NCI-H69 (cell line): ENCODE measurements around the gene RHBDF2.

Experiments
- DNase-seq: peaks from one replicate; lab custom pipeline; 2025; lab: John Stamatoyannopoulos, UW

RHBDF2 gene

GRCh38 chr17:76480632-76481031 is 20.6 kb downstream of the RHBDF2 start:
- DNase-seq = no peak

GRCh38 chr17:76479515-76480060 is 21.6 kb downstream of the RHBDF2 start:
- no peak for DNase-seq

DNA sequence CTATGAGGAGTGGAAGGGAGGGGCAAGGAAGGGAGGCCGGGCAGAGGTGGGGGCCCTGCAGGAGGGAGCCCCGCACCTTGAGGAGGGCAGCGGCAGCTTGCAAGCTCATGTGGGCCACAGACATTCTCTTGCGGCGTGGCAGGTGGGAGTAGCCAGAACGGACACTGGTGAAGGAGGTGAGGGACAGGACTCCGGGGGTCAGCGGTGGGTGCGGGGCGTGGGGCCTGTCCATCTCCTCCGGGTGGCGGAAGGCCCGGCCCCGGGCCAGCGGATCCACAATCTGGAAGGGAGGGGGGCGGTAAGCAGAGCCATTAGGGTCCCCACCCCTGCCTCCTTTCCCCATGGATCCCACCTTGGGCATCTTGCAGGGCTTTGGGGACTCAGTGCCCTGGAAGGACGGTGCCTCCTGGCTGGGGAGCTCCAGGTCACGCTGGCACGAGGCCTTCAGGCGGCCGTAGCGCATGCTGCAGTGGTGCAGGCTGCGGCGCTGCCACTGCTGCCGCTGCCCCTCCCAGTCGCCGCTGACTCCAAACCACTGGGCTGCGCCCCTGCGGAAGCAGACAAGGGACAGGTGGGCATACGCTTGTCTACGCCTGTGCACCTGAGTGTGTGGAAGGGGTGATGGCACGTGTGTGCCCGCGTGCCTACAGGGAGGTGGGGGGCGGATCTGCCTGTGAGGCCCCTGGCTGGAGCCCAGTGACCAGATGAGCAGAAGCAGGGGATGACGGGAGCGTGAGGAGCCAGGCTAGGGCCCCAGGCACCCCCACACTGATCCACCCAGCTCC is 22.3 kb downstream of the RHBDF2 start:
- no peak for DNase-seq

- DNase-seq = no peak
These were observed 23.1 kb downstream of the RHBDF2 start for GRCh38 chr17:76478097-76478496.

GRCh38 chr17:76477576-76477975 is 23.6 kb downstream of the RHBDF2 start:
- no peak for DNase-seq

GRCh38 chr17:76476736-76477135 is 24.5 kb downstream of the RHBDF2 start:
- DNase-seq = no peak

DNA sequence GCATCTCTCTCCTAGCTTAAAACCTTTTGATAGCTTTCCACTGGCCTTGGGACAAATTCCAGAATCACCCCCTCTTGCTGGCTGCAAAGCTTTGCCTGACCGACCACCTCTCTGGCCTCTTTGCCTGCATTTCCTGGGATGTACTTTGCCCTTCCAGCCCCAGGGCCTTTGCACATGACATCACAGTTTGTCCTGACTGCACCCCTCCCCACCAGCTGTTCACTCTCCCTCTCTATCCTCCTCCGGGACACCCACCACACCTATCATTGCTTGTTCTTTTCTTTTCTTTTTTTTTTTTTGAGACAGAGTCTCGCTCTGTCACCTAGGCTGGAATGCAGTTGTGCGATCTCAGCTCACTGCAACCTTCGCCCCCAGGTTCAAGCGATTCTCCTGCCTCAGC is 25.9 kb downstream of the RHBDF2 start:
- DNase-seq = no peak

DNA sequence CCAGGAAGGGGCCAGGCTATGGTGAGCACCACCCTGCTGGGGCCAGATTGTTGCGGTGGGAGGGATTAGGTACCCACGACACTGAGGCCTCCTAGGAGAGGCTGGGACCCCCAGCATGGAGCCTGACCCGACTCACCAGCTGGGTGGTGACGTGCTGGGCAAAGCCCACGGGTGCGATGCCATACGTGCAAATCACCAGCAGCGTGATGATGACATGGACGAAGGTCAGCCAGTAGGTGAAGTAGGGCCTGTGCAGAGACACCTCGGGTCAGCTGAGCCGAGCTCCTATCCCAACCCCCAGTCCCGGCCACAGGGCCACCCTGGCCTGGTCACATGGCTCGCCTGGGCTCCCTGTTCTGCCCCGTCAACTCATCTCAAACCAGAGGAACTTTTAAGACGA is 26.3 kb downstream of the RHBDF2 start:
- no peak for DNase-seq

DNA sequence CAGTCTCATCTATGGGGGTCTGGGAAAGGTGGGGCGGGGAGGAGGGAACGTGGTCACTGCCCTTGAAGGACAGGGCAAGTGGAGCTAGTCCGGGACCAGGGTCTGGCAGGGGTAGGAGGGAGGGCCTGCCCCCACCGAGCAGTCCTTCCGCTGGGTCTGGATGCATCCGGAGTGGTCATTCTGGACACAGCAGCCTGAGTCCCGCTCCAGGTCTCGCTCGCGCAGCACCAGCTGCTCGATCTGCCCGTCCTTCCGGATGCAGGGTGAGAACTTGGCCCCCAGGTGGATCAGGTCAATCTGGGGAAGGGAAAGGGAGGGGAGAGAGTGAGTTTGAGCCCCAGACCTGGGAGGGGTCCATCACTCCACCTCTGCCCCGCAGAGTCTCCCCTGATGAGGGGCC is 27.0 kb downstream of the RHBDF2 start:
- DNase-seq = no peak

DNA sequence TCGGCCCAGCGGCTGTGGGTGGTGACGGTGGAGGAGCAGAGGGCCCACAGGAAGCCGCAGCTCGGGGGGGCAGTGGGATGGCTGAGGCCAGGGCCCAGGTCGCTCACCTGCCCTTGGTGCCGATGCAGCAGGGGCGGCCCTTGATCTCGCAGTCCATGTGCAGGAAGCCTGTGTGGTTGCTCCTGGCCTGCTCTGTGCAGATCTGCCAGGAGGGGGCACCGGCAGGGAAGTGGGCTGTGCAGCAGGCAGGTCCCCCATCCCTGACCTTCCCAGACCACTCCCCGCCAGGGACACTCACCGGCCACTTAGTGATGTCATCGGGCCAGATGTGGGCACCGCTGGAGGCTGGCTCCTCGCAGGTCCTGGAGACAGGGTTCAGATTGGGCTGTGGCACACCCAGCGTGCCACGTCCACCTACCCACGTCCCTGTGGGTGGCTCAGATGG is 27.7 kb downstream of the RHBDF2 start:
- peak; percentile 17 for DNase-seq

- no peak for DNase-seq
These were observed 28.5 kb downstream of the RHBDF2 start for GRCh38 chr17:76472726-76473125.

- no peak for DNase-seq
These were observed 29.0 kb downstream of the RHBDF2 start for GRCh38 chr17:76472258-76472645.

DNA sequence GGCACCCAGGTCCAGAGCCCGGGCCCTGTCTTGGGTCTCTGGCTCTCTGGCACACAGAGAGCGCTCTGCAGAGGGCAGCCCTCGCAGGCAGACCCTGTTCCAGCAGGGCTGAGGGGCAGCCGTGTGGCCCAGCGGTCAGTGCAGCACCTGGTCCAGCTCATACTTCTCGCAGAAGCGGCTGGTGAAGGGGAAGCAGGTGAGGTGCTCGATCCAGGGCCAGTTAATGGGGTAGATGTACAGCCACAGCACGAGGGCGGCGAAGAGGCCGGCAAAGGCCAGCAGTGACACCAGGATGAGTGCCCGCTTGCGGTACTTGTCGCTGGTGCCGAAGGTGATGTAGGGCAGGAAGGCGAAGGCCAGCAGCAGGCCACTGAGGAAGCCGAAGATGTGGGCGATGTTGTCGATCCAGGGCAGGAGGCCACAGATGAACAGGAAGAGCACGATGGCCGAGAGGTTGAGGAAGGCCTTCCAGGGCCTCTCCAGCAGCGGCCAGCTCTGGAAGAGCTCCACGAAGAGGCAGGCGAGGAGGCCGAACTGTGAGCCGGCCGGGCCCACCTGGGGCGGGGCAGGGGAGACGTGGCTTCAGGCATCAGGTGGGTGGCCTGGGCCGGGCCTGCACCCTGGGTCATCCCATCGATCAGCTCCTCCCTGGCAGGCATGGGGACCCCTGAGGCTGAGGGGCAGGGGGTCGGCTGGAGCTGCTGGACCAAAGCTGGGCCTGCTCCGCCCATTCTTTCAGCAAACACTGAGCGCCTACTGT is 29.5 kb downstream of the RHBDF2 start:
- DNase-seq = no peak

DNA sequence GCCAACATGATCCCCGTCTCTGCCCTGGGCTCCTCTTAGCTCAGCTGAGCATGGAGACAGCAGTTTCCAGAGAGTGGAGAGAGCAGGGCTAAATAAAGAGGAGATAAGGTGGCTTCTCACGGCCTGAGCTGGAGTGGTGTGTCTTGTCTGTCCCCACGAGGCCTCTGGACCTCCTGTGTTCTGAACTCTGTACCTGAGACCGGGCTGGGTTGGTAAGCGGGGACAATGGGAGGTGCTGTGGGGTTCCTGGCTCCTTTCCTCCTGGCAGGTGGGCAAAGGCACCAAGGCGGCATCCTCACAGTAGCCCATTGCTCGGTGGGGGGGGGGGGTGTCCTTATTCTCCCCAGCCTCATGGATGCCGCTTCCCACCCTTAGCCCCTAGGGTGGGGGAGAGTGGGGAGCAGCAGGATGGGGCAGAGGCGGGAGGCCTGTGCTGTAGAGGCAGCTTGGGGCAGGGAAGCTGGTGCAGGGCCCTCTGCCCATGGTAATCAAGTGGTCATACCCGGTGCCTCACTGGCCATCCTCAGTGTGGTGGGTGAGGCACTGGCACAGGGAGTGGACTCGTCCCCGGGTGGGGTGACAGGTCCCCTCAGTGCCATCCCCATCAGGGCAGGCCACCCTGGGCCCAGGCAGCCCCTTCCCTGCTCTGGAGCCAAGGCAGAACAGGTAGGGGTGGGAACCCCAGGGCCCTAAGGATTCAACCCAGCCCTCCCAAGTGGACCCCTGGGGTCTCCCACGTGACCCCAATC is 31.1 kb downstream of the RHBDF2 start:
- DNase-seq = no peak

DNA sequence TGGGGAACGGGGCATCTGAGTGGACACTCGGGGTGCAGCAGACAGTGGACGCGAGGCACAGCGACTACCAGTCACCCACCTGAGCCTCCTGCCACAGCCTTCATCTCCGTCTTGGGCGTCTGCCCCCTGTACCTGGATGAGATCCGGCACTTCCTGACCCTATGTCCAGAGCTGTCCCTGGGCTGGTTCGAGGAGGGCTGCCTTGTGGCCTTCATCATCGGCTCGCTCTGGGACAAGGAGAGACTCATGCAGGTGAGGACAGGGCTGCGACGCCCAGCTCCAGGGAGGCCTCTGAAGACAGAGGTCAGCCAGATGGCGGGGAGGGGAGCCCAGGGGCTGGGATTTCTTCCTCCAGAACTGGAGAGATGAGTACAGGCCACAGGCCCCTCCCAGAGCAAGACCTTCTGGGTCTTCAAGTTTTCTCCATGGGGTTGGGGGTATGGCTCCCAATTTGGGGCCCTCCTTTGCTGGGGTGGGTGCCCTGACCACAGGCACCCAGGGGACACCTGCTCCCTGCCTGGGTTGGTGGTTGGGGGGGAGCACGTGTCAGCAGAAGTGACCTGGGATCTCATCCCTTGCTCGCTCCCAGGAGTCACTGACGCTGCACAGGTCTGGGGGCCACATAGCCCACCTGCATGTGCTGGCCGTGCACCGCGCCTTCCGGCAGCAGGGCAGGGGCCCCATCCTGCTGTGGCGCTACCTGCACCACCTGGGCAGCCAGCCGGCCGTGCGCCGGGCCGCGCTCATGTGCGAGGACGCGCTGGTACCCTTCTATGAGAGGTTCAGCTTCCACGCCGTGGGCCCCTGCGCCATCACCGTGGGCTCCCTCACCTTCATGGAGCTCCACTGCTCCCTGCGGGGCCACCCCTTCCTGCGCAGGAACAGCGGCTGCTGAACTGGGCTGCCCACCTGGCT is 31.9 kb downstream of the RHBDF2 start:
- no peak for DNase-seq

DNA sequence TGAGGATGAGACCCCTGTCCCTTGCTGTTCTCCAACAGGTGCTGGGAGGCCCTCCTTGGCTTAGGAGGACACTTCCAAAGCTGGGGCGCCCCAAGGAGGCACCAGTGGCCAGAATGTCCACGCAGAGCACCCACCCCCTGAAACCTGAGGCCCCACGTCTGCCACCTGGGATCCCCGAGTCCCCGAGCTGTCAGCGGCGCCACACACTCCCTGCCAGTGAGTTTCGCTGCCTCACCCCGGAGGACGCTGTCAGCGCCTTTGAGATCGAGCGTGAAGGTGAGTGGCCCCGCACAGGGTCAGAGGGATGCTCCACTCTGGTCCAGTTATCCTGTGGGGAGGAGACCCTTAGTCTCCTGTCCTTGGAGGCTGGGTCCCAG is 32.6 kb downstream of the RHBDF2 start:
- DNase-seq = no peak

DNA sequence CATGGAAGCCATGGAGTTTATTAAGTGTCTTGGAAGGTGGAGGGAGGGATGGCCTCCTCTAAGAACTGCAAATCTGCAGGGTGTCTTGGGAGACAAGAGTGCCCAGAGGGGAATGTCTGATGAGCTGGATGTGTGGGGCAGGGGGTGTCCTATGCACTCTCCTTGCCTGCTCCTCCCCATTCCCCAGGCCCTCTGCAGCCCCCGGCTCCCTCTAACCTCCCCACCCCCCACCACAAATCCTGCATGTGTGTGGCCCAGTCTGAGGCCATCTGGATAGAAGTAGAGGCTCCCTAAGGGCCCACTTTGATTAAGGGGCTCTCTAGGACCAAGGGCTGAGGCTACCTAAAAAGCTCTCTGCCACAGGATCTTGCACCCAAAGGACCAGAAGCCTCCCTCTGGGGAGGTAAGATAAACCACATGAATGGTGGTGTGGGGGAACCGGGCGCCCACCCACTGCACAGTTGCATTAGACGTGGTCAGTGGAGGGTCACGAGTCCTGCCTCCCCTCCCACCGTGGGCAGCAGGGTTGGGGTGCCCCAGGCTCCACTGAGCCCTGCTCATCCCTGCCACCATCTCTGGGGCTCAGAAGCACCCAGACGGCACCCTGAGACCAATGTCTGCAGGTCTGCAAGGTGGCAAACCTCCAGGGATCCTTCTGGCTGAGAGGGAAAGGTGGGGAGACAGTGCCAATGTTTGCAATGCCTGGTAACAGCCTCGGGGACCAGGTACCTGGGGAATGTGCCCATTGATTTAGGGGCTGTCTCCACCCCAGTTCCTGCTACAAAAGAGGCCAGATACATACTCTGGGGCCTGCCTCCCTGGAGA is 33.2 kb downstream of the RHBDF2 start:
- DNase-seq = no peak

- peak; percentile 33 for DNase-seq
These were observed 33.9 kb downstream of the RHBDF2 start, which contains the start of gene AANAT for GRCh38 chr17:76467366-76467765. Gene AANAT, plus strand, starts transcription at chr17:76467603. Its CDS starts 1,144 bp downstream, at chr17:76468747.

DNA sequence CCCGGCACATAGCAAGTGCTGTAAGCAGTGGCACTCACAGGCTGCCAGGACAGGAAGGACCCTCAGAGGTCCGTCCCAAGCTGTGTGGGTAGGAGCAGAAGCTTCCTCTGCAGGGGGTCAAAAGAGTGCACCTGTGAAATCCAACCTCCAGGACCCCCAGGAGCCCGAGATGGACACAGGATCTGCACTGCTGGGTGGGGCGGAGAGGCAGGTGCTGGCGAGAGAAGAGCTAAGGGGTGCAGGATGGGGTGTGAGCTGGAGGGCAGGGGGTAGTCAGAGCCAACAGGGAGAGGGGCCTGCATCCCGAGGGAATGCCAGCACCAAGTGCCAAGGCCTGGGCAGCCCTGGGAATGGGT is 34.5 kb downstream of the RHBDF2 start:
- no peak for DNase-seq

- DNase-seq = no peak
These were observed 38.5 kb downstream of the RHBDF2 start for GRCh38 chr17:76462556-76463290.
